HL-60/S4 treated with phorbol 12-myristate 13-acetate at 8.2 ng/mL for 4 days and 3 days (cell line): ENCODE data around the gene NFE2.
"Not testable (repeated sequence)": the region's sequence is repeated elsewhere in the genome, so short reads cannot be mapped to it uniquely, and the experiment has no call there.

Source experiments
- in situ Hi-C: fragments of 300-500 bp; cut with MboI; formaldehyde crosslinking; loops from 2 replicates; pipeline ENCODE4 v1.15.0; 2022; ENCODE audit warnings: low sequenced_read_pairs

The NFE2 gene

GRCh38 chr12:54284070-54284780 is 16.6 kb downstream of the NFE2 start:
- in situ Hi-C loops: not testable (repeated sequence)

- in situ Hi-C loops: no loop called here
Measured at GRCh38 chr12:54282949-54283593, 17.7 kb downstream of the NFE2 start.

GRCh38 chr12:54281694-54282093 is 19.1 kb downstream of the NFE2 start:
- in situ Hi-C loops: not testable (repeated sequence)

GRCh38 chr12:54281261-54281638 is 19.6 kb downstream of the NFE2 start:
- in situ Hi-C loops: not testable (repeated sequence)

- in situ Hi-C loops: no loop called here
Measured at GRCh38 chr12:54280468-54281260, 20.2 kb downstream of the NFE2 start, which contains the start of gene HNRNPA1. Gene HNRNPA1 (plus strand): TSS chr12:54280726. CDS start chr12:54280808, 82 bp downstream.

GRCh38 chr12:54279632-54280467 is 21.0 kb downstream of the NFE2 start, which contains the start of gene CBX5:
Gene CBX5 (minus strand): TSS chr12:54280122. CDS start chr12:54257650, 22,472 bp downstream.
- in situ Hi-C loops: no loop called here

- in situ Hi-C loops: no loop called here
Measured at GRCh38 chr12:54279227-54279631, 21.6 kb downstream of the NFE2 start.

GRCh38 chr12:54277823-54278276 is 23.0 kb downstream of the NFE2 start:
- in situ Hi-C loops: no loop called here

- in situ Hi-C loops: no loop called here
Measured at GRCh38 chr12:54276368-54276767, 24.4 kb downstream of the NFE2 start.

- in situ Hi-C loops: no loop called here
Measured at GRCh38 chr12:54273981-54274380, 26.8 kb downstream of the NFE2 start.

GRCh38 chr12:54272214-54272613 is 28.6 kb downstream of the NFE2 start:
- in situ Hi-C loops: no loop called here

- in situ Hi-C loops: no loop called here
Measured at GRCh38 chr12:54270345-54270744, 30.5 kb downstream of the NFE2 start.

GRCh38 chr12:54266852-54267251 is 34.0 kb downstream of the NFE2 start:
- in situ Hi-C loops: no loop called here

GRCh38 chr12:54265364-54265812 is 35.4 kb downstream of the NFE2 start:
- in situ Hi-C loops: no loop called here

- in situ Hi-C loops: no loop called here
Measured at GRCh38 chr12:54262403-54262925, 38.4 kb downstream of the NFE2 start.

- in situ Hi-C loops: no loop called here
Measured at GRCh38 chr12:54261815-54262402, 38.9 kb downstream of the NFE2 start.

- in situ Hi-C loops: no loop called here
Measured at GRCh38 chr12:54259194-54260011, 41.4 kb downstream of the NFE2 start.

GRCh38 chr12:54258201-54258681 is 42.6 kb downstream of the NFE2 start:
- in situ Hi-C loops: no loop called here

- in situ Hi-C loops: no loop called here
Measured at GRCh38 chr12:54257332-54257731, 43.5 kb downstream of the NFE2 start.
